Measurements from ENCODE around the gene FGF18.

FGF18 gene

DNA sequence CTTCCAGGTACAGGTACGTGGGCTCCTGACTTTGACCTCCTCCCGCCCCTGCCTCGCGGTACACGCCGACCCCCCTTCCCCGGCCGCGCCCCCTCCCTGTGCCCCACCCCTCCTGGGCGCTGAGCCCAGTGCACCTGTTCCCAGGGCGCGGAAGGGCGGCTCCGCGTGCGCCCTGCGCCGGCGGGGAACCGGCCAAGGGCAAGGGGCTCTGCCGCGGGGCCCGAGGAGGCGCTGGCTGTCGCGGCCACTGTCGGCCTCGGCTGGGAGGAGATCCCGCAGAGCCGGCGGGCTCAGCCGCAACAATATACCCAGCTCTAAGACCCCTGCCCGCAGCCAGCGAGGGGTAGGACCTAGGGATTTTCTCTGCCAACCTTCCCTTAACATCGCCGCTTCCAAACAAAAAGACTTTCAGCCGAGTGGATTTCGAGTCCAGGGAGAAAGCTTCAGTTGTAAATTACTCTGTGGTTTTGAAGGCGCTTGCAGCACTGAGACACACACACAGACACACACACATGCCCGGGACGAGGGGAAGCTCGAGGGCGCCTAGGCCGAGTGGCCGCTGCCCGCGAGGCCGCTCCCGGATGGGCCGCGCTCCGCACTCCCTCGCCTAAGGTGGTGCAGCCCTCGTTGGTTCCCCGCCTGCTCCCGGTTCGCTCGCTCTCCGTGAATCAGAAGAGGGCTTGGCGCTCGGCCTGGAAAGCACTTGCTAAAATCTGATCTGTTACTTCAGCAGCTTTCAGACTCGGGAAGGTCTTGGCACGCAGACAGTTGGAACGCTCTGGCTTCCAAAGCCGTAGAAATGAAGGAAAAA, 1.2 kb downstream of the FGF18 start:
- DNase-seq (ENCODE audit: low read depth in 2 of 2), result peak; percentile 84 to 90
- H3K4me3 ChIP-seq (replicated peaks in 1 of 2; ENCODE audit: low read depth in 2 of 2, low read length in 2 of 2), result peak overlapping the region in 1 of 2 donors; percentile 33
- no peak for TF ChIP-seq CTCF (IDR thresholded peaks at IDR 0.05; ENCODE audit: low read depth, low read length)

- DNase-seq (ENCODE audit: low read depth in 2 of 2), result no peak
- TF ChIP-seq CTCF (IDR thresholded peaks at IDR 0.05; ENCODE audit: low read depth, low read length), result no peak
- H3K4me3 ChIP-seq (replicated peaks in 1 of 2; ENCODE audit: low read depth in 2 of 2, low read length in 2 of 2), result no peak overlapping the region
Measured at GRCh38 chr5:171421331-171422262, 2.1 kb downstream of the FGF18 start.

GRCh38 chr5:171422495-171422894, 3.0 kb downstream of the FGF18 start:
- no peak for DNase-seq (ENCODE audit: low read depth in 2 of 2)
- TF ChIP-seq CTCF (IDR thresholded peaks at IDR 0.05; ENCODE audit: low read depth, low read length), result no peak
- H3K4me3 ChIP-seq (replicated peaks in 1 of 2; ENCODE audit: low read depth in 2 of 2, low read length in 2 of 2), result no peak overlapping the region

DNA sequence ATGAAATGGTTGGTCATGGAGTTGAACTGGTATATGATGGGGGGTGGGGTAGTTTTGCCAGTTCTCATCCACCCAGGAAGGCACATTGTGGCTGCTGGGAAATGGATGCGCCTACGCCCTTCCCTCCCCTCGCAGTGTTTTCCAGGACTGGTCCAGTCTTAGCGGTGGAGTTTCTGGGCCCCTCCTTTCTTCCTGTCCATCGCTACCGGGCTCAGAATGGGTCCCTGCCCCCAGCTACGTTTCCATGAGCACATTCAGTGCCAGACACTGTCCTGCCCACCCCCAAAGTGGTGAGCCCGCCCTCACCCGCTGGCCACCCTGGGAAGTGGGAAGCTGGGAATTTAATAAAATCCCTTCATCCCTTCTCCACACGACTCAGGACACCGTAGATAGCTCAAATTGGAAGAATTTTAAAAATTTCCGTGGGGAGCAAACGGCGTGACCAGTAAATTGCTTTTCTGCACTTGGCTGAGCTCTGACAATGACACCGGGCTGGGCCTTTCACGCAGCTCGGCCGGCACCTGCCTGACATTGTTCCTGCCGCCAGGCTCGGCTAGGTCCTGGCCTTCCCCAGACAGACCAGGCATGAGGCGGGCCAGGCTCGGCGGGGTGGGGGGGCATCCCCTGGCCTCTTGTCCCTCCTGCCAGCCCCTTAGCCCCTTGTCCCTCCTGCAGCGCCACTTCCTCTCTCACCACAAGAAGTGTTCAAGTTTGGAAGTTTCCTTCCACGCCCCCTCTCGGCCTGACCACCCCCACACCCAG, 3.6 kb downstream of the FGF18 start:
- no peak overlapping the region for H3K4me3 ChIP-seq (replicated peaks in 1 of 2; ENCODE audit: low read depth in 2 of 2, low read length in 2 of 2)
- DNase-seq (ENCODE audit: low read depth in 2 of 2), result no peak
- TF ChIP-seq CTCF (IDR thresholded peaks at IDR 0.05; ENCODE audit: low read depth, low read length), result no peak

GRCh38 chr5:171424726-171425125, 5.3 kb downstream of the FGF18 start:
- no peak overlapping the region for H3K4me3 ChIP-seq (replicated peaks in 1 of 2; ENCODE audit: low read depth in 2 of 2, low read length in 2 of 2)
- no peak for DNase-seq (ENCODE audit: low read depth in 2 of 2)
- TF ChIP-seq CTCF (IDR thresholded peaks at IDR 0.05; ENCODE audit: low read depth, low read length), result no peak

GRCh38 chr5:171425596-171426244, 6.3 kb downstream of the FGF18 start:
- TF ChIP-seq CTCF (IDR thresholded peaks at IDR 0.05; ENCODE audit: low read depth, low read length), result no peak
- no peak for DNase-seq (ENCODE audit: low read depth in 2 of 2)

More at GRCh38 chr5:171425596-171426244, 6.3 kb downstream of the FGF18 start:
- H3K4me3 ChIP-seq (replicated peaks in 1 of 2; ENCODE audit: low read depth in 2 of 2, low read length in 2 of 2), result no peak overlapping the region

Measured in cardiac fibroblast (primary cell).